HEK293 (cell line): Measurements from ENCODE around the gene CD2BP2.

ENCODE experiments used
- CTCF ChIA-PET: fragments of 350-600 bp; formaldehyde crosslinking; extraction: SDS; loops from one replicate; lab custom pipeline; 2021; ENCODE audit warnings: antibody characterized with exemption; lab: Yijun Ruan, JAX
- POLR2A ChIA-PET: fragments of 300-600 bp; formaldehyde crosslinking; extraction: SDS; loops from one replicate; lab custom pipeline; 2020; ENCODE audit warnings: antibody characterized with exemption, inconsistent platforms; lab: Yijun Ruan, JAX
- H3K27ac ChIP-seq: fragments of 200-500 bp; sonication (Bioruptor generic); 2 replicates; pipeline ENCODE4 v1.5.1; 2014; ENCODE audit warnings: low read depth, low read length, control low read depth, inconsistent platforms; ENCODE audit errors: extremely low read depth
- H3K36me3 ChIP-seq, 2 experiments: fragments of 200-500 bp in 1 of 2; sonication (Bioruptor generic) in 1 of 2; 1 replicate in 1 of 2; 2 replicates in 1 of 2; pipeline ENCODE4 v1.5.1; 2014 to 2017; ENCODE audit warnings: inconsistent platforms in 2 of 2, low read length in 2 of 2; ENCODE audit not compliant: control insufficient read depth in 2 of 2, insufficient read depth in 1 of 2
- H3K4me1 ChIP-seq: fragments of 200-500 bp; sonication (Bioruptor generic); 2 replicates; pipeline ENCODE4 v1.5.1; 2014; ENCODE audit warnings: mild to moderate bottlenecking, low read length, inconsistent platforms; ENCODE audit not compliant: control insufficient read depth, insufficient read depth
- H3K4me3 ChIP-seq: 2 replicates; pipeline ENCODE4 v1.5.1; 2011; ENCODE audit warnings: low read depth, mild to moderate bottlenecking, control low read depth, low read length, moderate library complexity
- H3K9me3 ChIP-seq: fragments of 200-500 bp; sonication (Bioruptor generic); 2 replicates; pipeline ENCODE4 v1.5.1; 2014; ENCODE audit warnings: low read depth, low read length, inconsistent platforms; ENCODE audit not compliant: control insufficient read depth, insufficient read depth
- EGR2 ChIP-seq: fragments of 450-650 bp; formaldehyde crosslinking; IDR thresholded peaks from 2 replicates; pipeline ENCODE4 v1.5.1; 2016; ENCODE audit warnings: low read depth, missing biosample characterization, missing genetic modification characterization
- FEZF1 ChIP-seq: fragments of 450-650 bp; formaldehyde crosslinking; IDR thresholded peaks from 2 replicates; pipeline ENCODE4 v1.5.1; 2016; ENCODE audit warnings: missing biosample characterization, missing genetic modification characterization
- KLF16 ChIP-seq: fragments of 450-650 bp; formaldehyde crosslinking; IDR thresholded peaks from 2 replicates; pipeline ENCODE4 v1.5.1; 2017; ENCODE audit warnings: missing biosample characterization, missing genetic modification characterization
- PATZ1 ChIP-seq: fragments of 450-650 bp; formaldehyde crosslinking; IDR thresholded peaks from 2 replicates; pipeline ENCODE4 v1.5.1; 2016; ENCODE audit warnings: missing biosample characterization, missing genetic modification characterization
- PRDM6 ChIP-seq: fragments of 450-650 bp; formaldehyde crosslinking; IDR thresholded peaks from 2 replicates; pipeline ENCODE4 v1.5.1; 2017; ENCODE audit warnings: missing biosample characterization, missing genetic modification characterization
- RBAK ChIP-seq: fragments of 450-650 bp; formaldehyde crosslinking; IDR thresholded peaks from 2 replicates; pipeline ENCODE4 v1.5.1; 2016; ENCODE audit warnings: missing biosample characterization, missing genetic modification characterization
- REST ChIP-seq: fragments of 450-650 bp; formaldehyde crosslinking; IDR thresholded peaks from 2 replicates; pipeline ENCODE4 v1.5.1; 2016; ENCODE audit warnings: missing biosample characterization, missing genetic modification characterization
- SALL2 ChIP-seq: fragments of 450-650 bp; formaldehyde crosslinking; IDR thresholded peaks from 2 replicates; pipeline ENCODE4 v1.5.0; 2017; ENCODE audit warnings: missing biosample characterization, mild to moderate bottlenecking, missing genetic modification characterization, borderline replicate concordance
- SCRT1 ChIP-seq: fragments of 450-650 bp; formaldehyde crosslinking; IDR thresholded peaks from 2 replicates; pipeline ENCODE4 v1.5.1; 2016; ENCODE audit warnings: missing biosample characterization, missing genetic modification characterization, borderline replicate concordance
- TRIM28 ChIP-seq: IDR thresholded peaks from 2 replicates; pipeline ENCODE4 v1.6.1; 2011; ENCODE audit warnings: low read length, control low read depth, borderline replicate concordance
- ZBTB1 ChIP-seq: fragments of 450-650 bp; formaldehyde crosslinking; IDR thresholded peaks from 2 replicates; pipeline ENCODE4 v1.5.1; 2016; ENCODE audit warnings: missing biosample characterization, missing genetic modification characterization
- ZBTB6 ChIP-seq: fragments of 450-650 bp; formaldehyde crosslinking; IDR thresholded peaks from 2 replicates; pipeline ENCODE4 v1.5.1; 2017; ENCODE audit warnings: missing biosample characterization, missing genetic modification characterization
- ZBTB8A ChIP-seq: fragments of 450-650 bp; formaldehyde crosslinking; IDR thresholded peaks from 2 replicates; pipeline ENCODE4 v1.5.1; 2016; ENCODE audit warnings: missing biosample characterization, missing genetic modification characterization
- ZFP41 ChIP-seq: fragments of 450-650 bp; formaldehyde crosslinking; IDR thresholded peaks from 2 replicates; pipeline ENCODE4 v1.5.1; 2016; ENCODE audit warnings: missing biosample characterization, missing genetic modification characterization, borderline replicate concordance
- ZNF114 ChIP-seq: fragments of 450-650 bp; formaldehyde crosslinking; IDR thresholded peaks from 2 replicates; pipeline ENCODE4 v1.5.0; 2017; ENCODE audit warnings: missing biosample characterization, missing genetic modification characterization
- ZNF157 ChIP-seq: fragments of 450-650 bp; formaldehyde crosslinking; IDR thresholded peaks from 2 replicates; pipeline ENCODE4 v1.5.1; 2016; ENCODE audit warnings: missing biosample characterization, missing genetic modification characterization
- ZNF239 ChIP-seq: fragments of 450-650 bp; formaldehyde crosslinking; IDR thresholded peaks from 2 replicates; pipeline ENCODE4 v1.5.1; 2016; ENCODE audit warnings: missing biosample characterization, missing genetic modification characterization
- ZNF324 ChIP-seq: fragments of 450-650 bp; formaldehyde crosslinking; IDR thresholded peaks from 2 replicates; pipeline ENCODE4 v1.5.1; 2016; ENCODE audit warnings: missing biosample characterization, missing genetic modification characterization
- ZNF341 ChIP-seq: fragments of 450-650 bp; formaldehyde crosslinking; IDR thresholded peaks from 2 replicates; pipeline ENCODE4; 2016; ENCODE audit warnings: low read depth, missing biosample characterization, missing genetic modification characterization
- ZNF423 ChIP-seq: fragments of 450-650 bp; formaldehyde crosslinking; IDR thresholded peaks from 2 replicates; pipeline ENCODE4 v1.5.1; 2016; ENCODE audit warnings: missing biosample characterization, missing genetic modification characterization
- ZNF449 ChIP-seq: fragments of 450-650 bp; formaldehyde crosslinking; IDR thresholded peaks from 2 replicates; pipeline ENCODE4 v1.5.1; 2017; ENCODE audit warnings: missing biosample characterization, mild to moderate bottlenecking, missing genetic modification characterization, moderate library complexity
- ZNF488 ChIP-seq: fragments of 450-650 bp; formaldehyde crosslinking; IDR thresholded peaks from 2 replicates; pipeline ENCODE4 v1.5.1; 2016; ENCODE audit warnings: missing biosample characterization, missing genetic modification characterization
- ZNF530 ChIP-seq: fragments of 450-650 bp; formaldehyde crosslinking; IDR thresholded peaks from 2 replicates; pipeline ENCODE4 v1.5.1; 2016; ENCODE audit warnings: low read depth, missing biosample characterization, missing genetic modification characterization
- ZNF571 ChIP-seq: fragments of 450-650 bp; formaldehyde crosslinking; IDR thresholded peaks from 2 replicates; pipeline ENCODE4 v1.5.0; 2017; ENCODE audit warnings: missing biosample characterization, missing genetic modification characterization
- ZNF600 ChIP-seq: fragments of 450-650 bp; formaldehyde crosslinking; IDR thresholded peaks from 2 replicates; pipeline ENCODE4 v1.5.1; 2016; ENCODE audit warnings: missing biosample characterization, missing genetic modification characterization

Gene CD2BP2

GRCh38 chr16:30355954-30356308 lies 823 bp upstream of the CD2BP2 start (continued):
- no peak for TF ChIP-seq ZNF449 (tag by site-specific recombination)
- TF ChIP-seq TRIM28: no peak
- TF ChIP-seq PRDM6: no peak
- no peak for TF ChIP-seq ZNF324

- CTCF ChIA-PET: interaction anchor here (0.6 to 1.6 kb wide), 5 partner anchors 10 to 337 kb away, joined by 3 to 7 read pairs (median 3); no protein-coding TSS in a partner anchor
- Histone ChIP-seq H3K27ac (peak overlapping the region; percentile 82), H3K9me3 (no peaks in the 10 kb centered on the region), H3K36me3 (peaks cover 5 to 78% of the 10 kb centered on the region in 2 experiments; a peak in 2 of 3 replicates), H3K4me3 (peak overlapping the region; percentile 95), H3K4me1 (no peaks in the 10 kb centered on the region)
- POLR2A ChIA-PET: interaction anchor here (0.6 to 4.5 kb wide), 15 partner anchors 8 to 218 kb away, joined by 3 to 60 read pairs (median 5); partner anchors contain the start of genes DCTPP1, TBC1D10B, ZNF48 and ZNF771
- TF ChIP-seq KLF16 (no peak), ZNF239 (tag by site-specific recombination) (no peak), ZBTB1 (no peak), ZNF571 (tag by site-specific recombination) (no peak), ZNF600 (tag by site-specific recombination) (peak; percentile 12; the same call in 1 of the 2 replicates), ZNF423 (tag by site-specific recombination) (no peak), SCRT1 (no peak), ZNF114 (tag by site-specific recombination) (no peak), ZNF157 (tag by site-specific recombination) (0 out of 2 replicates have a peak, but pooled peaks have one; percentile 24), EGR2 (peak; percentile 96), SALL2 (tag by site-specific recombination) (no peak), ZBTB8A (no peak), ZNF530 (tag by site-specific recombination) (no peak), RBAK (tag by site-specific recombination) (no peak), PATZ1 (tag by site-specific recombination) (peak; percentile 52; the same call in 1 of the 2 replicates), REST (tag by site-specific recombination) (no peak), ZNF488 (tag by site-specific recombination) (no peak), ZFP41 (tag by site-specific recombination) (no peak), ZNF341 (0 out of 2 replicates have a peak, but pooled peaks have one; percentile 19), ZBTB6 (tag by site-specific recombination) (peak; percentile 71; the same call in 1 of the 2 replicates), FEZF1 (tag by site-specific recombination) (no peak)
These were observed 525 bp downstream of the CD2BP2 start for GRCh38 chr16:30354423-30355143.
